Measurements from ENCODE around the gene SCAND1.
"Not testable (repeated sequence)": the region's sequence is repeated elsewhere in the genome, so short reads cannot be mapped to it uniquely, and the experiment has no call there.

Gene SCAND1

GRCh38 chr20:35954200-35954906, at the start of gene SCAND1:
TSS of gene SCAND1 (minus strand) at chr20:35954502. CDS start at chr20:35954284, 218 bp downstream.
- peak; percentile 93 to 95 for DNase-seq (ENCODE audit: low read depth in 2 of 2)

- DNase-seq (ENCODE audit: low read depth in 2 of 2) = no peak
Measured at GRCh38 chr20:36004045-36004444, 49.7 kb upstream of the SCAND1 start.

- no peak for DNase-seq (ENCODE audit: low read depth in 2 of 2)
Measured at GRCh38 chr20:36002855-36003254, 48.6 kb upstream of the SCAND1 start.

GRCh38 chr20:36001331-36001730, 47.0 kb upstream of the SCAND1 start:
- DNase-seq (ENCODE audit: low read depth in 2 of 2) = not testable (repeated sequence)

GRCh38 chr20:35996492-35996891, 42.2 kb upstream of the SCAND1 start:
- not testable (repeated sequence) for DNase-seq (ENCODE audit: low read depth in 2 of 2)

GRCh38 chr20:35994994-35995453, 40.7 kb upstream of the SCAND1 start:
- DNase-seq (ENCODE audit: low read depth in 2 of 2) = peak; percentile 63 to 67

GRCh38 chr20:35992713-35993335, 38.5 kb upstream of the SCAND1 start:
- peak; percentile 6 to 29 for DNase-seq (ENCODE audit: low read depth in 2 of 2)

GRCh38 chr20:35991142-35991771, 37.0 kb upstream of the SCAND1 start:
- no peak for DNase-seq (ENCODE audit: low read depth in 2 of 2)

GRCh38 chr20:35988910-35989463, 34.7 kb upstream of the SCAND1 start:
- no peak for DNase-seq (ENCODE audit: low read depth in 2 of 2)

- DNase-seq (ENCODE audit: low read depth in 2 of 2) = no peak
Measured at GRCh38 chr20:35985806-35986205, 31.5 kb upstream of the SCAND1 start.

- no peak for DNase-seq (ENCODE audit: low read depth in 2 of 2)
Measured at GRCh38 chr20:35984382-35984781, 30.1 kb upstream of the SCAND1 start.

- no peak for DNase-seq (ENCODE audit: low read depth in 2 of 2)
Measured at GRCh38 chr20:35981969-35982368, 27.7 kb upstream of the SCAND1 start.

- no peak for DNase-seq (ENCODE audit: low read depth in 2 of 2)
Measured at GRCh38 chr20:35979544-35979943, 25.2 kb upstream of the SCAND1 start.

GRCh38 chr20:35978041-35978513, 23.8 kb upstream of the SCAND1 start:
- DNase-seq (ENCODE audit: low read depth in 2 of 2) = no peak

GRCh38 chr20:35975576-35976373, 21.5 kb upstream of the SCAND1 start:
- no peak for DNase-seq (ENCODE audit: low read depth in 2 of 2)

- DNase-seq (ENCODE audit: low read depth in 2 of 2) = no peak
Measured at GRCh38 chr20:35974256-35974655, 20.0 kb upstream of the SCAND1 start.

GRCh38 chr20:35972462-35972861, 18.2 kb upstream of the SCAND1 start:
- no peak for DNase-seq (ENCODE audit: low read depth in 2 of 2)

GRCh38 chr20:35971981-35972380, 17.7 kb upstream of the SCAND1 start:
- DNase-seq (ENCODE audit: low read depth in 2 of 2) = no peak

GRCh38 chr20:35968930-35969329, 14.6 kb upstream of the SCAND1 start:
- no peak for DNase-seq (ENCODE audit: low read depth in 2 of 2)

GRCh38 chr20:35967979-35968640, 13.8 kb upstream of the SCAND1 start, which contains the start of gene CNBD2:
TSS of gene CNBD2 (plus strand) at chr20:35968590. CDS start at chr20:35968763, 173 bp downstream.
- DNase-seq (ENCODE audit: low read depth in 2 of 2) = no peak

- DNase-seq (ENCODE audit: low read depth in 2 of 2) = no peak
Measured at GRCh38 chr20:35963878-35964277, 9.6 kb upstream of the SCAND1 start.
